Astrocyte (in vitro differentiated cells and primary cell): ENCODE measurements around the gene MED13.

ENCODE experiments used
- CTCF ChIP-seq: IDR thresholded peaks from 2 replicates; pipeline ENCODE4 v1.5.1; 2011; ENCODE audit warnings: low read depth, mild to moderate bottlenecking, inconsistent platforms, low read length, moderate library complexity; ENCODE audit not compliant: insufficient read depth
- EZH2 ChIP-seq: IDR thresholded peaks from 2 replicates; pipeline ENCODE4 v1.6.1; 2012; ENCODE audit warnings: mild to moderate bottlenecking, low read length, inconsistent platforms; ENCODE audit not compliant: insufficient read depth

DNA sequence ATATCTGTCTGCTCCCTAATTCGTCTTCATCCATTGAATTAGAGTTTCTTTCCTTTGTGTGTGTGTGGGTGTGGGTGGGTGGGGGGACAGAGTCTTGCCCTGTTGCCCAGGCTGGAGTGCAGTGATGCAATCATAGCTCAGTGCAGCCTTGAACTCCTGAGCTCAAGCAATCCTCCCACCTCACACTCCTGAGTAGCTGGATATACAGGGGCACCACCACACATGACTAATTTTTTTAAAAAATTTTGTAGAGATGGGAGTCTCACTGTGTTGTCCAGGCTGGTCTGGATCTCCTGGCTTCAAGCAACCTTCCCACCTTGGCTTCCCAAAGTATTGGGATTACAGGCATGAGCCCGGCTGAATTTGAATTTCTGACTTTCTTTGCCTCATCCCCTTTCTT lies 34.5 kb upstream of the MED13 start:
- TF ChIP-seq EZH2 (no peak), CTCF (no peak)
